ENCODE results near the gene DHODH. TPM values are rescaled to one million over a fixed set of nuclear protein-coding genes. Genes with fewer than 3 reads are reported as not detected.

Gene DHODH
- total and polyA plus RNA-seq, 2 donors (not counting 3 experiments of a cell fraction or from before 2014, with no cell fraction given), result 5.8 to 9.2 TPM

DNA sequence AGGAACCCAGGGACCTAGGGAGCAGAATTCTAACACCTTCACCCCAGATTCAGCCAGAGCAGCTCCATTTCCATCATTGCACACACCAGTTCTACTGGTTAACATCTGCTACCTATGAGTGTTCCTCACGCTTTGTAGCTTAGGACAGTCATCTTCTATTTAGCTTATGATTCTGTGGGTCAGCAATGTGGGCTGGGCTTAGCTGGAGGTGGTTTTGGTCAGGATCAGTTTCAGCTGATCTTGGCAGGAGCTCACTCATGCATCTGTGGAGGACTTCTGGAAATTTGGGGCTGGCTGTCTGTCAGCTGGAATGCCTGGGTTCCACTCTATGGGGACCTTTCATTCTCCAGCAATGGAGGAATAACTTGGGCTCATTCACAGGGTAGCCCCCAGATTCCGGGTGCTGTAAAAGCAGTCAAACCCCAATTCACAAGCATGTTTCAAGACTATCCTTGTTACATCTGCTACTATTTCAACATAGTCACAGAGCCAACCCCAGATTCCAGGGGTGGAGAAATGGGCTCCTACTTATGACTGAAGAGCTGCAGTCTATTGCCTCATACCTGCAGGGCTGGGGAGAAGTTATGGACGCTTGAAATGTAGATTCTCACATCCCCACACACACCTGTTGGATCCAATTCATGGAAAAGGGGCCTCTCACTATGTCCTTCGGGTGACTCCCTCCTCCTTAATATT, 42.4 kb downstream of the DHODH start:
- FAIRE-seq (no peak), DNase-seq (ENCODE audit: low read depth, low spot score) (no peak)
- no peak overlapping the region for H3K4me2 ChIP-seq (ENCODE audit: insufficient read depth, low read length)
- TF ChIP-seq JUN (IDR thresholded peaks at IDR 0.05; ENCODE audit: borderline replicate concordance, insufficient read depth, insufficient read length, low read depth), result no peak
- no peak for TF ChIP-seq FOS (IDR thresholded peaks at IDR 0.05; ENCODE audit: borderline replicate concordance, insufficient read depth, low read length)
- TF ChIP-seq POLR2A (IDR thresholded peaks at IDR 0.05; ENCODE audit: low read depth, low read length), result no peak
- no peak for TF ChIP-seq MAX (IDR thresholded peaks at IDR 0.05; ENCODE audit: insufficient read depth, insufficient read length)
- TF ChIP-seq GATA2 (IDR thresholded peaks at IDR 0.05; ENCODE audit: insufficient read depth, insufficient read length, low read depth, low read length), result no peak
- TF ChIP-seq POLR2AphosphoS5 (IDR thresholded peaks at IDR 0.05; ENCODE audit: insufficient read depth, low read depth, low read length), result no peak
- no peak for TF ChIP-seq MYC (IDR thresholded peaks at IDR 0.05; ENCODE audit: low read depth, low read length)
- no peak for TF ChIP-seq EZH2 (IDR thresholded peaks at IDR 0.05; ENCODE audit: borderline replicate concordance, low read depth, low read length, severe bottlenecking)
- TF ChIP-seq, protein P1, sequence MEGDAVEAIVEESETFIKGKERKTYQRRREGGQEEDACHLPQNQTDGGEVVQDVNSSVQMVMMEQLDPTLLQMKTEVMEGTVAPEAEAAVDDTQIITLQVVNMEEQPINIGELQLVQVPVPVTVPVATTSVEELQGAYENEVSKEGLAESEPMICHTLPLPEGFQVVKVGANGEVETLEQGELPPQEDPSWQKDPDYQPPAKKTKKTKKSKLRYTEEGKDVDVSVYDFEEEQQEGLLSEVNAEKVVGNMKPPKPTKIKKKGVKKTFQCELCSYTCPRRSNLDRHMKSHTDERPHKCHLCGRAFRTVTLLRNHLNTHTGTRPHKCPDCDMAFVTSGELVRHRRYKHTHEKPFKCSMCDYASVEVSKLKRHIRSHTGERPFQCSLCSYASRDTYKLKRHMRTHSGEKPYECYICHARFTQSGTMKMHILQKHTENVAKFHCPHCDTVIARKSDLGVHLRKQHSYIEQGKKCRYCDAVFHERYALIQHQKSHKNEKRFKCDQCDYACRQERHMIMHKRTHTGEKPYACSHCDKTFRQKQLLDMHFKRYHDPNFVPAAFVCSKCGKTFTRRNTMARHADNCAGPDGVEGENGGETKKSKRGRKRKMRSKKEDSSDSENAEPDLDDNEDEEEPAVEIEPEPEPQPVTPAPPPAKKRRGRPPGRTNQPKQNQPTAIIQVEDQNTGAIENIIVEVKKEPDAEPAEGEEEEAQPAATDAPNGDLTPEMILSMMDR (IDR thresholded peaks at IDR 0.05; ENCODE audit: extremely low read depth in 1 of 2, insufficient read depth in 1 of 2, low read depth in 1 of 2, low read length in 2 of 2), result no peak
- H4K20me1 ChIP-seq (replicated peaks; ENCODE audit: control insufficient read depth, extremely low read depth, insufficient read depth, low read length), result no peaks in the 10 kb centered on the region
- H3K79me2 ChIP-seq (ENCODE audit: control insufficient read depth, insufficient read depth, low read length), result no peaks in the 10 kb centered on the region
- H3K9me1 ChIP-seq (replicated peaks; ENCODE audit: control insufficient read depth, extremely low read depth, insufficient read depth, low read length), result no peaks in the 10 kb centered on the region
- intact Hi-C loops (cut with micrococcal nuclease) (no loop called here), dilution Hi-C loops (cut with MboI; ENCODE audit: extremely low pct_ligation_motif_present, low sequenced_read_pairs) (no loop called here)
- H3K4me3 ChIP-seq (replicated peaks in 1 of 3; ENCODE audit: insufficient read depth in 1 of 3, low read depth in 1 of 3, low read length in 3 of 3), result no peak overlapping the region
- H3K27ac ChIP-seq (ENCODE audit: insufficient read depth, low read depth, low read length), result no peak overlapping the region
- H3K4me1 ChIP-seq (ENCODE audit: control insufficient read depth, extremely low read depth, insufficient read depth, low read length), result no peaks in the 10 kb centered on the region
- no peaks in the 10 kb centered on the region for H3K9me3 ChIP-seq (replicated peaks; ENCODE audit: control insufficient read depth, insufficient read depth, low read length)
- H3K9ac ChIP-seq (replicated peaks; ENCODE audit: extremely low read depth, insufficient read depth, low read length), result no peak overlapping the region
- ChIA-PET CTCF (no interaction called here), POLR2A (no interaction called here)
- H2AFZ ChIP-seq (ENCODE audit: low read depth, low read length), result no peak overlapping the region
- no peaks in the 10 kb centered on the region for H3K27me3 ChIP-seq (ENCODE audit: control insufficient read depth in 2 of 2, insufficient read depth in 2 of 2, low read length in 2 of 2)
- no TSS peak for BruUV-seq (replicated peaks)
- no peaks in the 10 kb centered on the region for H3K36me3 ChIP-seq (ENCODE audit: control insufficient read depth in 2 of 2, extremely low read depth in 1 of 2, insufficient read depth in 2 of 2, low read length in 2 of 2)
